Measurements from ENCODE around the gene CACNB2. TPM values are rescaled to one million over a fixed set of nuclear protein-coding genes. Genes with fewer than 3 reads are reported as not detected.

Gene CACNB2
- total and polyA plus RNA-seq, 7 experiments from 2014 or later, result 0.30 to 0.49 (median 0.48) TPM; not detected in 4

GRCh38 chr10:18400906-18401245, 260.7 kb downstream of the CACNB2 start:
- Histone ChIP-seq H3K27me3 (ENCODE audit: control insufficient read depth in 2 of 2, insufficient read depth in 2 of 2, low read length in 2 of 2) (no peaks in the 10 kb centered on the region), H3K36me3 (ENCODE audit: control insufficient read depth in 2 of 3, insufficient read depth in 3 of 3, low read length in 3 of 3) (no peaks in the 10 kb centered on the region), H3K4me1 (ENCODE audit: control insufficient read depth in 2 of 2, insufficient read depth in 2 of 2, low read length in 2 of 2) (no peaks in the 10 kb centered on the region), H3K9me3 (ENCODE audit: control insufficient read depth in 2 of 3, low read length in 3 of 3) (no peaks in the 10 kb centered on the region), H3K27ac (ENCODE audit: low read depth, low read length) (no peak overlapping the region), H3K4me3 (ENCODE audit: low read length) (no peak overlapping the region)
- H3K4me1 Mint-ChIP-seq, result peaks cover 0 to 14% (median 11%) of the 10 kb centered on the region in 7 donors
- H3K27ac Mint-ChIP-seq, result no peak overlapping the region
- no peak for DNase-seq
- no peak for ATAC-seq
- intact Hi-C loops (cut with micrococcal nuclease), result no loop called here
- ChIA-PET POLR2A (no interaction called here), CTCF (no interaction called here)
- peak overlapping the region in 7 of 10 donors; percentile 9 to 60 (median 21) for H3K4me3 Mint-ChIP-seq
- no peaks in the 10 kb centered on the region for H3K9me3 Mint-ChIP-seq
- H3K36me3 Mint-ChIP-seq, result no peaks in the 10 kb centered on the region
- peaks cover 9 to 42% (median 23%) of the 10 kb centered on the region in 5 donors for H3K27me3 Mint-ChIP-seq

- Histone ChIP-seq H3K4me1 (ENCODE audit: control insufficient read depth in 2 of 2, insufficient read depth in 2 of 2, low read length in 2 of 2) (no peaks in the 10 kb centered on the region), H3K4me3 (ENCODE audit: low read length) (no peak overlapping the region), H3K36me3 (ENCODE audit: control insufficient read depth in 2 of 3, insufficient read depth in 3 of 3, low read length in 3 of 3) (no peaks in the 10 kb centered on the region), H3K9me3 (ENCODE audit: control insufficient read depth in 2 of 3, low read length in 3 of 3) (no peaks in the 10 kb centered on the region), H3K27ac (ENCODE audit: low read depth, low read length) (no peak overlapping the region), H3K27me3 (ENCODE audit: control insufficient read depth in 2 of 2, insufficient read depth in 2 of 2, low read length in 2 of 2) (no peaks in the 10 kb centered on the region)
- Mint-ChIP-seq H3K36me3 (no peaks in the 10 kb centered on the region), H3K27ac (no peak overlapping the region), H3K9me3 (no peaks in the 10 kb centered on the region), H3K4me3 (peak overlapping the region in 1 of 10 donors; percentile 9), H3K27me3 (peaks cover 9 to 42% (median 20%) of the 10 kb centered on the region in 5 donors), H3K4me1 (peaks cover 0 to 14% (median 11%) of the 10 kb centered on the region in 7 donors)
- ChIA-PET CTCF (no interaction called here), POLR2A (no interaction called here)
- no peak for ATAC-seq
- DNase-seq, result no peak
- intact Hi-C loops (cut with micrococcal nuclease), result no loop called here
Observed at GRCh38 chr10:18401416-18402195, 261.4 kb downstream of the CACNB2 start.

GRCh38 chr10:18402853-18403252, 262.6 kb downstream of the CACNB2 start:
- no peak overlapping the region for H3K27ac ChIP-seq (ENCODE audit: low read depth, low read length)
- intact Hi-C loops (cut with micrococcal nuclease), result no loop called here
- Mint-ChIP-seq H3K9me3 (no peaks in the 10 kb centered on the region), H3K27me3 (peaks cover 9 to 34% (median 20%) of the 10 kb centered on the region in 5 donors), H3K27ac (no peak overlapping the region), H3K4me3 (no peak overlapping the region), H3K4me1 (peaks cover 0 to 14% (median 11%) of the 10 kb centered on the region in 7 donors), H3K36me3 (no peaks in the 10 kb centered on the region)
- no peaks in the 10 kb centered on the region for H3K36me3 ChIP-seq (ENCODE audit: control insufficient read depth in 2 of 3, insufficient read depth in 3 of 3, low read length in 3 of 3)
- ChIA-PET CTCF (interaction anchor here (0.5 kb wide), 2 partner anchors 97 to 121 kb away, joined by 3 read pairs; no protein-coding TSS in a partner anchor), POLR2A (no interaction called here)
- H3K27me3 ChIP-seq (ENCODE audit: control insufficient read depth in 2 of 2, insufficient read depth in 2 of 2, low read length in 2 of 2), result no peaks in the 10 kb centered on the region
- H3K4me1 ChIP-seq (ENCODE audit: control insufficient read depth in 2 of 2, insufficient read depth in 2 of 2, low read length in 2 of 2), result no peaks in the 10 kb centered on the region
- DNase-seq (no peak), ATAC-seq (no peak)
- no peaks in the 10 kb centered on the region for H3K9me3 ChIP-seq (ENCODE audit: control insufficient read depth in 2 of 3, low read length in 3 of 3)
- H3K4me3 ChIP-seq (ENCODE audit: low read length), result no peak overlapping the region

GRCh38 chr10:18404530-18404929, 264.3 kb downstream of the CACNB2 start:
- H3K9me3 ChIP-seq (ENCODE audit: control insufficient read depth in 2 of 3, low read length in 3 of 3), result no peaks in the 10 kb centered on the region
- H3K36me3 ChIP-seq (ENCODE audit: control insufficient read depth in 2 of 3, insufficient read depth in 3 of 3, low read length in 3 of 3), result no peaks in the 10 kb centered on the region
- peaks cover 9 to 34% (median 19%) of the 10 kb centered on the region in 5 donors for H3K27me3 Mint-ChIP-seq
- H3K4me1 ChIP-seq (ENCODE audit: control insufficient read depth in 2 of 2, insufficient read depth in 2 of 2, low read length in 2 of 2), result no peaks in the 10 kb centered on the region
- peaks cover 0 to 14% (median 11%) of the 10 kb centered on the region in 7 donors for H3K4me1 Mint-ChIP-seq
- CTCF ChIA-PET, result no interaction called here
- no peak overlapping the region for H3K27ac ChIP-seq (ENCODE audit: low read depth, low read length)
- H3K4me3 ChIP-seq (ENCODE audit: low read length), result no peak overlapping the region
- no peak for DNase-seq
- no peaks in the 10 kb centered on the region for H3K36me3 Mint-ChIP-seq
- H3K27ac Mint-ChIP-seq, result no peak overlapping the region
- H3K4me3 Mint-ChIP-seq, result no peak overlapping the region
- no peaks in the 10 kb centered on the region for H3K27me3 ChIP-seq (ENCODE audit: control insufficient read depth in 2 of 2, insufficient read depth in 2 of 2, low read length in 2 of 2)
- no peak for ATAC-seq
- no peaks in the 10 kb centered on the region for H3K9me3 Mint-ChIP-seq
- intact Hi-C loops (cut with micrococcal nuclease), result no loop called here
- POLR2A ChIA-PET, result no interaction called here

GRCh38 chr10:18406136-18406535, 265.9 kb downstream of the CACNB2 start:
- no peaks in the 10 kb centered on the region for H3K36me3 ChIP-seq (ENCODE audit: control insufficient read depth in 2 of 3, insufficient read depth in 3 of 3, low read length in 3 of 3)
- intact Hi-C loops (cut with micrococcal nuclease), result no loop called here

GRCh38 chr10:18409599-18410397, 269.6 kb downstream of the CACNB2 start:
- Histone ChIP-seq H3K4me3 (ENCODE audit: low read length) (no peak overlapping the region), H3K27ac (ENCODE audit: low read depth, low read length) (no peak overlapping the region), H3K9me3 (ENCODE audit: control insufficient read depth in 2 of 3, low read length in 3 of 3) (no peaks in the 10 kb centered on the region), H3K36me3 (ENCODE audit: control insufficient read depth in 2 of 3, insufficient read depth in 3 of 3, low read length in 3 of 3) (no peaks in the 10 kb centered on the region), H3K4me1 (ENCODE audit: control insufficient read depth in 2 of 2, insufficient read depth in 2 of 2, low read length in 2 of 2) (no peaks in the 10 kb centered on the region), H3K27me3 (ENCODE audit: control insufficient read depth in 2 of 2, insufficient read depth in 2 of 2, low read length in 2 of 2) (no peaks in the 10 kb centered on the region)
- Mint-ChIP-seq H3K4me1 (no peaks in the 10 kb centered on the region), H3K27me3 (peaks cover 0 to 11% (median 0%) of the 10 kb centered on the region in 5 donors), H3K4me3 (no peak overlapping the region), H3K27ac (no peak overlapping the region), H3K36me3 (no peaks in the 10 kb centered on the region), H3K9me3 (peaks cover 0 to 2% (median 0%) of the 10 kb centered on the region in 11 donors)
- ATAC-seq, result no peak
- ChIA-PET POLR2A (no interaction called here), CTCF (no interaction called here)
- DNase-seq, result no peak
- intact Hi-C loops (cut with micrococcal nuclease), result no loop called here

More at GRCh38 chr10:18406136-18406535, 265.9 kb downstream of the CACNB2 start:
- Mint-ChIP-seq H3K27ac (peak overlapping the region in 1 of 9 donors; percentile 36), H3K9me3 (no peaks in the 10 kb centered on the region), H3K36me3 (no peaks in the 10 kb centered on the region), H3K4me3 (no peak overlapping the region), H3K27me3 (peaks cover 0 to 20% (median 8%) of the 10 kb centered on the region in 5 donors), H3K4me1 (peaks cover 0 to 2% (median 0%) of the 10 kb centered on the region in 7 donors)
- no peak overlapping the region for H3K4me3 ChIP-seq (ENCODE audit: low read length)
- H3K27me3 ChIP-seq (ENCODE audit: control insufficient read depth in 2 of 2, insufficient read depth in 2 of 2, low read length in 2 of 2), result no peaks in the 10 kb centered on the region
- ChIA-PET CTCF (no interaction called here), POLR2A (no interaction called here)
- H3K9me3 ChIP-seq (ENCODE audit: control insufficient read depth in 2 of 3, low read length in 3 of 3), result no peaks in the 10 kb centered on the region
- DNase-seq, result no peak
- ATAC-seq, result no peak
- no peaks in the 10 kb centered on the region for H3K4me1 ChIP-seq (ENCODE audit: control insufficient read depth in 2 of 2, insufficient read depth in 2 of 2, low read length in 2 of 2)
- H3K27ac ChIP-seq (ENCODE audit: low read depth, low read length), result no peak overlapping the region

Measured in naive thymus-derived CD4-positive, alpha-beta T cell (primary cell).